GM18951 (cell line): ENCODE results near the gene INTS1.

Source experiments
- POLR2A ChIP-seq: IDR thresholded peaks from 4 replicates; pipeline ENCODE4 v1.6.1; 2011; ENCODE audit warnings: mild to moderate bottlenecking; ENCODE audit not compliant: insufficient read length, insufficient read depth; ENCODE audit errors: extremely low read depth
- in situ Hi-C: fragments of 300-500 bp; cut with MboI; formaldehyde crosslinking; loops from one replicate; pipeline ENCODE4 v1.12.0; 2022; ENCODE audit warnings: low sequenced_read_pairs, mixed read lengths, inconsistent platforms; ENCODE audit not compliant: unreplicated experiment

INTS1 gene

GRCh38 chr7:1545417-1546246 is 41.4 kb upstream of the INTS1 start:
- in situ Hi-C loops = no loop called here
- TF ChIP-seq POLR2A = no peak

DNA sequence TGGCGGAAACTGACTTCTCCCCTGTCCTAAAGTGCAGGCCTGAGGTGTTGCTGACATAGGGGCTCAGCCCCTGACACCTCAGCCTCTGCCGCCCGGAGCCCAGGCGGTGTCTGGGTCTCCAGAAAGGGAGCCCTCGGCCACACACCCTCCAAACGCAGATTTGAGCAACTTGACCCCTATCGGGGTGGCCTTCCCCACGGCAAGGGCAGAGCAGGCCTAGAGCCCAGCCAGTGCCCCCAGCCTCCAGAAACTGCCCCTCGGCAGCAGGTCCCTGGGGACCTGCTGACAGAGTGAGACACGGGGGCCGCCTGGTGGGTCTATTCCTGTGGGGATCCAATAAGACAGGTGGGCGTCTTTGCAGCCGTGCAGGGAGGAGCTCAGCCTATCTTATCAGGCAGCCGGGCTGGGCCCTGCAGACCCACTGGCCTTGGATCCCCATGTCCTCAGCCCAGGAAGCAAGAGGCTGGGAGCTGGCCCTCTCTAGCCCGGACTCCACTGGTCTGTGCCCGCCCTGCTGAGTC is 40.8 kb upstream of the INTS1 start:
- in situ Hi-C loops = no loop called here
- no peak for TF ChIP-seq POLR2A

DNA sequence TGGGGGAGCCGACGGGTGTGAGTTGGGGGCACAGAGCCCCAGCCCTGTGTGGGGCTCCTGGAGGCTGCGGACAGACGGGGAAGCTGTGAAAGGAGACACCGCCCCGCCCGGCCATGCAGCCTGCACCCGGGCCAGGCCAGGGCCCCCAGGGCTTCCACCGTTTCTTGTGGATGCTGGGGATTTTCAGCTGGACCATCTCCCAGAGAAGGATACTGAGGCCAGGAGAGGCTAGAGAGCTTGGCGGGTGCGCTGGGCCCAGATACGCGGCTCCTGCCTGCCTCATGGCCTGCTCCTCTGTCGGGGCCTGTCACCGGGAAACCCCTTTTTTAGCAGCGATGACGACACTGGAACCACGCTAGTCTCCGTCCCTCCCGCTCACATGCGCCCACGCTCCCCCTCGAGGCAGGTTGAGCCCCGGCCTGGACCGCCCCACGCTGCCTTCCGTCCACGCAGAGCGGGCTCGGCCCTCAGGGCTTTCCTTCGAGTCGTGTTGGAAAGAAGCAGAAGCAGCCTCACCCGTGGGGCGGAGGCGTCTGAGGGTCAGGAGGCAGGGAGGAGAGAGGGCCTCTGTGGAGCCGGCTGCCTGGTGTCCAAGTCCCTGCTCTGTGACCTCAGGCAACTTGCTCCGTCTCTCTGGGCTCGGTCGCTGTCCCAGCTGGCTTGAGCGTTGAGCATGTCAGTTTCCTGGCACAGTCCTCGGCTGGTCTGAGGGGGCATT is 40.1 kb upstream of the INTS1 start:
- in situ Hi-C loops = no loop called here
- TF ChIP-seq POLR2A = no peak

DNA sequence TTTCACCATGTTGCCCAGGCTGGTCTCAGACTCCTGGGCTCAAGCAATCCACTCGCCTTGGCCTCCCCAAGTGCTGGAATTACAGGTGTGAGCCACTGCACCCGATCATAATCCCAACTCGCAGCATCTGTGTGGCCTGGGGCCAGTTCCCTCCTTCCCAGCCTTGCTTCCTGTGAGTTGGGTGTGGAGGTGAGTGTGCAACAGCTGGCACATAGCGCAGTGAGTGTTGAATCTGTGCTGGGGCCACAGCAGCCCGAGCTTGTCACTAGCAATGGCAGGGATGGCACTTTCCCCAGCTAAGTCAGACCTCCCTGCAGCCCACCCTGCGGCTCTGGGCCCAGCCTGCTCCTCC is 39.6 kb upstream of the INTS1 start:
- in situ Hi-C loops = no loop called here
- no peak for TF ChIP-seq POLR2A

DNA sequence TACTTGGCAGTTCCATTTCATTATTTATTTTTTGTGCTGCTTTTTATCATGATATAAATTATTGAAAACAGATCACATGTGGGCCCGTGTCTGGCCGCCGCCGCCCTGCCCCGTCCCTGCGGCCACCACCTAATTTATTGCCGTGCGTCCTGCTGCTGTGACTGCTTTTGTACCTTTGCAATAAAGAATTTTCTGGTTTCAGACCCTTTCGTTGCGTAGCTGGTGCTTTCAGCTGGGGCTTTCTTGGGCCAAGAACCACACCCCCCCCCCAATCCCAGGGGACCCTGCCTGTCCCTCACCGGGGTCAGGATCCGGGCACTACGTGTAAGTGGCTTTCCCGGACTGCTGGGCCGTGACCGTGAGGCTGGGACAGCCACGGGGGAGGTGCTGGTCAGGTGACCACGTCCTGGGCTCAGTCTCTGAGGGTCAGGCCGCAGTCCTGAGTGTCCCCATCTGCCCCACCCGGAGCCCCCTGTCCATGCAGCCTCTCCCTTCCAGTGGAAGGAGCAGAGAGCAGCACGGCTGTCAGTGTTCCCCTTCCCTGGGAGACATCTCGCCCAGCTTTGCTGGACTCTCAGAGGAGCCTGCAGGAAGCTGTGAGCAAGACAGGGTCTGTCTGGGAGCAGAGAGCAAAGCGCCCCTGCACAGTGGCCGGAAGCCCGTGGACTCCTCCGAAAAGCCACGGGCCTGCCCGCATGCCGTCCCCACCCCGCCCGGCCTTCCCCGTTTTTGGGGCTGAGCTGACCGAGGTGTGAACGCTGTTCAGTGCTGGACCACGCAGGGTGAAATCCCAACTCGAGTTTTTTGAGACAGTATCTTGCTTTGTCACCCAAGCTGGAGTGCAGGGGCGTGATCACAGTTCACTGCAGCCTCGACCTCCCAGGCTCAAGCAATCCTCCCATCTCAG is 38.9 kb upstream of the INTS1 start:
- no peak for TF ChIP-seq POLR2A
- in situ Hi-C loops = no loop called here

DNA sequence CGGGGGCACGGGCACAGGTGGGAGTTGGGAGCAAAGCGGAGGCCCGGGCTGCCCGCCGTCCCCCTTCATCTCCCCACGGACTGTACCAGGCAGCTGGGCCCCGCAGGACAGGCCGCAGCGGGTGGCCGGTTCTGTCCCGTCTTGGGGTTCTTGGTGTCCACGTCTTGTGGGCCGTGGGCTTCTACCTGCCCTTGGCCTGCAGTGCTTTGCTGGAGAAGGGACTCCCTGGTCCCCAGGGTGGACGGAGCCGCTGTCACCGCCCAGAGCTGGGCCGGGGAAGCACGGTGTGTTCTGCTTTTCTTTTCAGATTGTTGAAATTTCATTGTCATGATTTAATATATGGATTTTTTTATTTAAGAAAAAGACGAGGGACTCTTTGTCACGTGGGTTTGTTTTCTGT is 38.1 kb upstream of the INTS1 start:
- in situ Hi-C loops = no loop called here
- no peak for TF ChIP-seq POLR2A

DNA sequence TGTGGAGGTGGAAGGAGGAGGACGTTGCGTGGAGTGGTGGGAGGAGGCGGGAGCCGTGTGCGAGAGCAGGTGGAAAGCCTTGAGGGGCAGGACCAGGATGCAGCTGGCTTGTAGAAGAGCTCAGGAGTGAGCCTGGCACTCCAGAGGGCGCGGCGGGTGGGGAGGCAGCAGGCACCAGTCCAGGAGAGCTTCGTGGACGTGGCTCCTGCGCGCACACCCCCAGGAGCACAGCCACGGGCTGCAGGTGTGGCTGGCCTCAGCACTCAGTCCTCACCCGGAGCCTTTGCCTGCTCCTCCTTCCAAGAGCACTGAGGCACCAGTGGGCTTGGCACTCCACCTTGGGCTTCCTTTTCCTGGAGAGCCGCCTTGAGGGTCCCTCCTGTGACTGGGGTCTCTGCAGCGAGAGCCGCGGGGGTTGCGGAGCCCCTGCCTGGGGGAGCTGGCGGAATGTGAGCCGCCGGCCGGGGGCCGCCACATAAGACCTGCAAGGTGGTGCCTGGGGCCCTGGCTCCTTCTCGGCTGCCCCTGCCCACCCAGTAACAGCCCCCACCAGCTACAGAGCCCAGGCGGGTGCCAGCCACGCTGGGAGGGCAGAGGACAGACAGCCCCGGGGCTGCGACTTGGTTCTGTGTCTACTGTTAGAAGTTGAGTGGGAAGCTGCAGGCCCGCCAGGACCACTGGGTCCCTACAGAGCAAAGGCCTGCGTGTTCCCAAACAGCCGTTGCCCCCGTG is 37.4 kb upstream of the INTS1 start:
- TF ChIP-seq POLR2A = no peak
- in situ Hi-C loops = no loop called here

- in situ Hi-C loops = no loop called here
- no peak for TF ChIP-seq POLR2A
Observed at GRCh38 chr7:1540776-1541271, 36.6 kb upstream of the INTS1 start.

DNA sequence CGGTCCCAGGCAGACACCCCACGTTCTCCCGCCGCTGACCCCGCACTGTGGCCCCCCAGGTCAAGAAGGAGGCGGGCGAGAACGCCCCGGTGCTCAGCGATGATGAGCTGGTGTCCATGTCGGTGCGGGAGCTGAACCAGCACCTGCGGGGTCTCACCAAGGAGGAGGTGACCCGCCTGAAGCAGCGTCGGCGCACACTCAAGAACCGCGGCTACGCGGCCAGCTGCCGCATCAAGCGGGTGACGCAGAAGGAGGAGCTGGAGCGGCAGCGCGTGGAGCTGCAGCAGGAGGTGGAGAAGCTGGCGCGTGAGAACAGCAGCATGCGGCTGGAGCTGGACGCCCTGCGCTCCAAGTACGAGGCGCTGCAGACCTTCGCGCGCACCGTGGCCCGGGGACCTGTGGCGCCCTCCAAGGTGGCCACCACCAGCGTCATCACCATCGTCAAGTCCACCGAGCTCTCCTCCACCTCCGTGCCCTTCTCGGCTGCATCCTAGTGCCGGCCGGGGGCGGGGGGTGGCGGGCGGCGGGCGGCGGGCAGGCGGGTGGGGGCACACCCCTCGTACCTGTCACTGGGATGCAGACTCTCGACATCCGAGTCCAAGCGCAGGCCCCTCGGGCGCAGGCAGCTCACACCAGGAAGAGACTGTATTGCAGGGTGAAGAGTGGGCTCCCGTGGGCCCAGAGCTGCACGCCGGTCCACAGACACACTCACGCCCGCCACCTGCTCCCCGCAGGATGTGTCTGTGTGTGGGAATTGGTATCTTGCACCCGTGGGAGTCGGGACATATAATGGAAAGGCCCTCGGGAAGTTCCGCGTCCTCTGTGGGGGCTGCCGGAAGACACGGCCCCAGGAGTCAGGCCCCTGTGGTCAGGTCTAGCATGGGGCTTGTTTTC is 35.9 kb upstream of the INTS1 start:
- no peak for TF ChIP-seq POLR2A

GRCh38 chr7:1539181-1539881 is 35.1 kb upstream of the INTS1 start:
- in situ Hi-C loops = no loop called here
- no peak for TF ChIP-seq POLR2A

More for the DNA sequence above, 35.9 kb upstream of the INTS1 start:
- in situ Hi-C loops = no loop called here
